HG03064 (cell line): ENCODE measurements around the gene FNDC3B.

ENCODE experiments used
- ATAC-seq: cut with Tn5 transposase; IDR thresholded peaks from one replicate; pipeline ENCODE4 v1.9.1; 2021; ENCODE audit warnings: low read depth; ENCODE audit not compliant: unreplicated experiment

FNDC3B gene

DNA sequence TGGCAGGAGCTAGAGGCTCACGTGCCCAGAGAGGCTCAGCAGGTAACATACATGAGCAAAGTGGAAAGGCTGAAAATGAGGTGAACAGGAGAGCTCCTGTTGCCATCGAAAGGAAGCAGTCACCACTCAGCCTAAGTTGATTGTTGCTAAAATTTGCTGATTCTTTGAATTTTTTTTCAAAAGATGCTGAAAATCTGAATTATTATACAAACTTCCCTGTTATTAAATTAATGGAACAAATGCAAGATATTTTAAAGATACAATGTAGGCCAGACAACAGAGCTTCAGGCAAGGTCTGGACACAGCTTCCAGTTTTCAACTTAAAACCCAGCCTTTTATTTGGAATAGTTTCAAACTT is 257.6 kb downstream of the FNDC3B start:
- ATAC-seq, result no peak

DNA sequence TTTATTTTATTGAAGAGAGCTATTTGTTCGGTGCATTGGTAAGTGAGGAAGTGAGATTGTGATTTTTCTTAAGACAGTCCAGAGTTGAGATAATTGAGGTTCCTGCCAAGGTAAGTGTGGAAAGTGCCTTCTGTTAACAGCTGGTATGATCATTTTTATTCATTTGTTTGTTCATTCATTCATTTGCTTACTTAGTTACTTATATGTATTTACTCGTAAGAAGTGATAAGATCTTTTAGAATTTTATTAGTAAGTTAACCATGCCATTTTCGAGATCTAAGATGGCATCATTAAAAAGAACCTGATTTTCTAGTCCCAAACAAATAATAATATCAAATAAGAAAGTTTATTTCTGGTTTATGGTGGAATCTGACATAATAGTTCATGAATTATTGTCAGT is 258.9 kb downstream of the FNDC3B start:
- ATAC-seq, result no peak

DNA sequence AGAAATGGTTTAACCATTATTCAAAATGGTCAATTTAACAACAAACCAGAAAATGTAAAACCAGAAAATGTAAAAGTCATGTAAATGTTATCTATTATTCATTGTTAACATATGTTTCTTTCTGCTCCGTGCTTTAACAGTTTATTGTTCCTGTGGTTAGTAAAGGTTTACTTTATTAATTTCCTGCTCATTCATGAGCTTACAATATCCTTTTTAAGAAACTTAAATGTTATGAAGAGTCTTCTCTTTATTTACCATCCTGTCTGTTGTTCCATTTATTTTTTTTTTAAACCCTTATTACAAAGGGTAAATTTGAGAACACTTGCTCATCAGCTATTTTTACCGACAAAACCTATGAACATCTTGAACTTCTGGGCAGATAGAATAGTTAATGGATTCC is 260.8 kb downstream of the FNDC3B start:
- no peak for ATAC-seq

DNA sequence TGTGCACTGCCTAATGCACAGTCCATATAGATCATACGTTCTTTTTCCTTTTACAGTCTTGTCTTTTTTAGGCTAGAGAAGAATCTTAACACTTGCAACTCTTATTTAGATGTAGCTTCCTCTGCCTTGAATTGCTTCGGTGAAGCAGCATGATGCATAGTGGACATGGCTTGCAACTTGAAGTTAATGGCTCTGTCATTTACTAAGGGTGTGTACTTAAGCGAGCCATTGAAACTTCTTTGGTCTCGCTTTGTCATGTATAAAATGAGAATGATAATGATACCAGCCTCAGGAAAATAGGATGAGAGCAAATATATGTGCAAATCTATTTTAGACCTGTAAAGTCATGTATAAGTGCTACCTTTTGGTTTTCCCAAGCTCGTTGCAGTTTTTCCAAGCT is 261.5 kb downstream of the FNDC3B start:
- ATAC-seq, result no peak

DNA sequence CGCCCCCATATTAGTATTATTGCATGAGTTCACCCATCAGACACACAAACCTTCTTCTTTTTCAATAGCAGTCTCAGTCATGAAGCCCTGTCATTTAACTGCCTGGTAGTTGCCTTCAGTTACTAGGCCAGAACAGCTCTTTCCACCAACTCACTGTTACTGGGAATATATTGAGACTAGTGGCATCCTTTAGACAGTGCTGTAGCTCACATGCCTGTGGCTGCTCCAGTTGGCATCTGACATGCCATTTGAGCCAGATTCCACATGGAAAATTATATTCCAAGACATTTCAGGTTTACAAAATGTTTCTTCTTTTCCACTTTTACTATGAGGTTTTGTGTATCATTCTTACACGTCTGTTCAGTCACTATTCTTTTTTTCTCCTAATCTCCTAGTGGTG is 262.8 kb downstream of the FNDC3B start:
- no peak for ATAC-seq

DNA sequence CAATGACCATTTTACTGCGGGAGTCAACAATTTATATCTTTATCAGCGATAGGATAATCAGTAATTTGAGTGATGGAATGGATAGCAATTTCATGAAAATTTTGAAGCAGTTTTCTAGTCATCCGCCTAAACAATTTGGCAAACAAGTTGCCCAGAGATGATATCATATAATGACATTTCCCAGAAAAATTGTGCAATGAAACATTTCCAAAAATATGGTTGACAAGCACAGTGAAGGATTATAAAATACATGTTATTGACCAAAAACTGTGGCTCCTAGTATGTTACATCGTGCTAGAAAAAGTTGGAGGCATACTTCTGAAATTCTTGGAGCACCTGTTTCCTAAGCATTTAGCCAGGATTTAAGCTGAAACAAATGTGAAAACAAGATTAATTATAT is 263.8 kb downstream of the FNDC3B start:
- no peak for ATAC-seq

DNA sequence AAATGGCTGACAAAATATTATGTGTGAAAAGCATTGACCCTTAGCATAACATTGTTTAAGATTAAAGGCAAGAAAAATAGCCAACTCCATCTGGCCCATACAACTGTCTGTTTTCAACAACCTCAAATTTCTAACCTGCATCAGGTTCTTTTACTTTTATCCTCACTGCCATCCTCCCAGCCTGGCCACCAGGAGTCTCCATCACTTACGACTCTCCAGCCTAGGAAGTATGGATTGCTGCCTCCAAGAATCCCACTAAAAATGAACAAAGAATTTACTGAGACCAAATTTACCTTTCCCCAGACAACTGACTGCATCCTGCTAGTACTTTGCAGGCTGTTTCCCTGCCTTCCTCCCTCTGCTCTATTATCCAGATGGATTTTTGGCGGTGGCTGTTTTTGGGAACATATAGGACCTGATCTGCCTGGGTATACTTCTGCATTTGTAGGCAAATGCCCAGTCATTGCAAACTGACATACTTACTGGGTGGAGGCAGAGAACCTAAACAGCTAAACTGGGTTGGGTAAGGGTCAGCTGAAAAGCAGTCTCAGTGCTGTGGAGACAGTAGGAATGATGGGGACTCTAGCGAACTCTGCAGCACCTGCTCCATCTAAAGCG is 264.7 kb downstream of the FNDC3B start:
- ATAC-seq, result no peak

DNA sequence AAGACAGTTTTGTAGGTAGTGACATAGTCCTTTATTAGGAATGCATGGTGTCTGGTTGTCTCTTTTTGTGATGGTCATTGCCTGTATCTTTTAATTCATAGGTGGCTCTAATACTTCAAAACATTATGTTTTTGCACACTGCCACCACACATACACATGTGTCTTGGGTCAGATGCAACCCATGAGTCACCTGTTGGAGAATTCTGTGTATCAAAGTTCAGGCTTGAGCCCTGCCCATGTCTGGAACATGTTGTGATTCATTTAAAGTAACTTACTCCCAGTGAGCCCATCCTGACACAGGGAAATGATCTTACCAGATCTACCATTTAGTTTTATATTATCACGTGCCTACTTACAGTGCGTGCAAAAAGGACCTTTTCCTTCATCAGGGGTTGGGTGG is 266.2 kb downstream of the FNDC3B start:
- no peak for ATAC-seq

DNA sequence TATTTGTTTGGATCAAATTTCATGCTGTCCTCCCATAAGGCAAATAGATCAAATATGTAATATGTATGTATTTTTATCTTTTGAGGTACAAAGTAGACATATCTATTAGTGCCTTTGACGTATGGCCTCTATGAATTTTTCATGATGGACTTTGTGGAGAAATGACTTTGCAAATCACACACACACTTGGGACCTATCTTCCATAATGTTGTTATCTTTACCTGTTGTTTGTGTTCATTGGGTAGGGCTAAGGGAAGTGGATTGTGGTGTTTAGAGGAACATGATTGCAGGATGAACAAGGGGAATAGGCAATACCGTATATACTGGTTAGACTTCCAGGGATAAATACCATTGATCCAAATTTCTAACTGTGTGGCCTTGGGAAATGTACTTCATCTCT is 266.6 kb downstream of the FNDC3B start:
- ATAC-seq, result no peak

DNA sequence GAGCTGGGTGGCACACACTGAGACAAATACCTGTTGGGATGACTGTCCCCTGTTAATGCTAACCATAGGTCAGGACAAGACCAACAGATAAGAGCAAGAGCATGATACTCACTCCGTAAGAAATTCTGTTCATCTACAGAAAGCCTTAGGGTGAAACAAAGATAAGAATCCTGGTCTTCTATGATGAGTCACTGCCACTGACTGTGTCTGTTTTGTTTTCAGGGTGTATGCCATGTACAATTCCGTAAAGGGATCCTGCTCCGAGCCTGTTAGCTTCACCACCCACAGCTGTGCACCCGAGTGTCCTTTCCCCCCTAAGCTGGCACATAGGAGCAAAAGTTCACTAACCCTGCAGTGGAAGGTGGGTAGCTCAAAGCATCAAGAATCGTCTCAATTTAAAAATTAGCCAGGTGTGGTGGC is 267.8 kb downstream of the FNDC3B start:
- no peak for ATAC-seq

DNA sequence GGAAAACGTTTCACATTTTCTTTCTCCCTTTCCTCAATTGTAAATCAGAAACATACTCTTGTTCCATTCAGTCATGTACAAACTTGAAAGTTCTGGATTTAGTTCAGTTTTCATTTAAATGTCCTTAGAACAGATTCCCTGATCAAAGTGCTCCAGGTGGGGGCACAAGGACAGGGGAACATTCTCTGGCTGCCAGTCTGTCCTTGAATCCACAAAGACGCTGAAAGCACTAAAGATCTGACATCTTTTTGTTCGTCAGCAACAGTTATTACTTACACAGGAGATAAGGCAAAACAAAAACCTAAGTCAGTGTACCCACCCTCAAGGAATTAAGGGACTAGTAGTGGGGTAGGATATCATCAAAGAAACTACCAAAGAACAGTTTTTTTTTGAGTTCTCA is 269.7 kb downstream of the FNDC3B start:
- ATAC-seq, result no peak

DNA sequence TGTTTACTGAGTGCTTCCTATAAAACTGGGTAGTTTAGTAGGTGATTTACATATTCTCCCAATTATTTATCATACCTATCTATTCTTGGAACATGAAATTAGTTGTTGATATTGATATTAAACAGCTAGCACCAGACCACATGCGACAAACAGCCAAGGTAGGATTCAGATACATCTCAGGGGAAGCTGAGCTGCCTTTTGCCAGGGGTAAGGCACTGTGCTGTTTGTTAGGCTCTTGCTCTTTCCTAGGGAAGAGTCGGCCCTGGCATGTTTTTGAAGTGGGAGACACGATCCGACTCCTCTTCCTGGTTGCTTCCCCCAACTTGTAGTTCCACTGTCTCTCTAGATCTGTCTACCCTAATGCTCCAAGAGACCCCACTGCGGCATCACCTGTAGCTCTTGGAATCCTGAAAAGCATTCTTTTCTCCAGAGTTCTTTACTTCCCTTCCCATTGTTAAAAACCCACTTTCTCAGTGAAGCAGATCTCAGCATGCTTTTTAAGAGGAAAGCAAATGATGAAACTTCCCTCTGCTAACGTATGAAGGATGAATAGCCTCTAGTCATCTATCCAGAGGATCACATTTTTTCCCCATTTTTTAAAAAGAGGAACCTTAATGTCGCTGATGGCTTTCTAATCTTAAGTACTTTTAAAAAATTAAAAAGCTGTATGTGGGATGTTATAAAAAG is 270.5 kb downstream of the FNDC3B start:
- no peak for ATAC-seq

DNA sequence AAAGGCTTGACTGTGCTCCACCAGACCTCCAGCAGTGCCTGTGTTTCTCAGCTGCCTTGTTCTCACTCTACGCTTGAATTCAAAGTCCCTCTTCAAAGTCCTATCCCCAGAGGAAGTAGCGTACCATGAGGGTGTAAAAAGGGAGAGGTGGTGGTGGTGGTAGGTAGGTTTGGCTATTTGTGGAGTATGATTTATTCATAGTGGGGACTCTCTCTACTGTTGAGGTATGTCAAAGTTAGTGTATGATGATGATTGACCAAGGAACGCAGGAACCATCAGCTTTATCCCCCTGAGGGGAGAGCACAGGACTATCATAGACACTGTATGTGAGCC is 271.0 kb downstream of the FNDC3B start:
- ATAC-seq, result no peak

DNA sequence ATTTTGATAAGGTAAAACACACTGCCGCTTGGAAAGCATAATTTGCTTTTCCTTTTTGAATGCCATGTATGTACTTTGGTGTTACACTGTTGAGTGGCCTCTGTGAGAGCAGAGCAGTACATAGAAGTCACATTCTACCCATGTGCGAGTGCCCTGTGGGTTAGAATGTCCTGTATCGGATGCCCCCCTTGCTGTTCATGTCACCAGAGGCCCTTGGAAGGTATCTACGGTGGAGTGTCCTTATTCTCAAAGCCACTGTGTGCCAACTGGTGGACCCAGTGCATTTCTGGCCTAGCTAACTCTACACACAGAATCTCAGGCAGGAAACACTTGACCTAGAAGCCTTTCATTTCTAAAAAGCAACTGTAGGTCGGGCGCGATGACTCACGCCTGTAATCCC is 271.8 kb downstream of the FNDC3B start:
- ATAC-seq, result no peak

DNA sequence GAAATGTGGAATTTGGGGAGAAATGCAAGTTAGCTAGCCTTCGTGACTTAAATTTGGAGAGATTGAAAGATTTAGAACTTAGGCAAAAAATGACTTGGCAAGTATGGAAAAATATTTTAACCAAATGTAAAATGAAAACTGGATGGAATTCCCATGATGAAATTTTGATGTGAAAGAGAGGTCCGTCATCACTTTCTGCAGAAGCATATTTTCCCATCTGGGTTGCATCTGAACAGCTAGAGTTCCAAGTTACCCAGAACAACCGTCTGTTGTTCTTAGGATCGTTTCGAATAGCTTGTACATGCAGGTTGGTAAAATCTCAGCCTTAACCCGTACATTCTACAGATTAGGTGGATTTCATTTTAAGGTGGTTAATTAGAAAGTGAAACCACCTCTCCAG is 272.6 kb downstream of the FNDC3B start:
- ATAC-seq, result no peak

DNA sequence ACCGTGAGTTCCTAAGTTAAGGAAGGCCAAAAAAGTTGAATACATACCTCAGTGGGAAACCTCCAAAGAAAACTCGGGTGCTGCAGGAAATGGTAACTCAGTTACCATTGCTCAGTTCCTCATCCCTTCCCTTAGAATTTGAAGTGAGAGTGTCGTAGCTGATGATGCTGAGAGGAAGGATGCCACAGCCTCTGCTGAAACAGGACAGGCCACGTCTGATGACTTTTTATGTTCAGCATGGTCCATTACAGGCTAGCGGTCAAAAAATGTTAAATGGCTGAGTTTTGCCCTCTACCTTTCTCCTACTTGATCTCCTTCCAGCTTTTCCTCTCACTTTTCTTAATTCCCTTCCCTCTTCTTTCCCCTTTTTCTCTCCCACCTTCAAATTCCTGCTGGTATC is 273.3 kb downstream of the FNDC3B start:
- ATAC-seq, result no peak

DNA sequence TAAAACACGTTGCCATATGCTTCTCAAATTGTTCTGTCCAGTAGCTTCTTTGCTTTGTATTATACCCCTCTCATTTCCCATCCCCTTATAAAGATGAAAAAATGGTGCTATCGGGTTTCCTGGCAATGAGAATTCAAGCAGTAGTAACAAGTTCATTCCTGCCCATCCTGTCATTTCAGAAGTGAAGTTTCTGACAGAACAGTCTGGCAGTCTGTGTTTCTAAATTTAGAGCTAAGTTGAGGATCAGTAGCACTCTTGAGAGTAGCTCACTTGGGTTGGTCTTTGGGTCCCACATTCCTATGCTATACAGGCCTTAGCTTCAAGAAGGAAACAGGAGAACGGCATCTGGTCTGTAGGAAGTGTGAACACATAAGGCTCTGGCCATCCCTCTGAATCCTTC is 274.3 kb downstream of the FNDC3B start:
- ATAC-seq, result no peak

DNA sequence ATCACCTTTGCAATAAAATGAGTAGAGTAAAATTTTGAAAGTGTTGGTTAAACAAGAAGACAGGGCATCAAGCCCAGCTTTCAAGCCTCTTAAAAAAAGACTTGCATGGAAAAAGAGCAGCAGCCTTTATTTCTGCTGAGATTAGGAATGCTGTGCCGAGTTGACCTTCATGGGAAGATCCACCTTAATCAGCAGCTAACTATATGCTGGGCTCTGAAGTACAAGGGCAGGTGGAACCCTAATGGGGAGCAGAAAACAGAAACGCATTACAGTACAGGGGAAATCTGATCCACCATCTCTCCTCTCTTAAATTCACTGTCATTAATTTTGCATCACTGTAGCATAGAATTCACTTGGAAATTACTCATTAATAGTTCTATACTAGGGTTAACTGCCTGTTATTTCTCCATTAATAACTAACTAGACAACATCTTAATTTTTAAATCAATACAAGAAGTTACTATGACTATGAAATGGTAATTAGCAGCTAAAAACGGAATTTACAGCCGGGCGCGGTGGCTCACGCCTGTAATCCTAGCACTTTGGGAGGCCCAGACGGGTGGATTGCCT is 275.3 kb downstream of the FNDC3B start:
- no peak for ATAC-seq

DNA sequence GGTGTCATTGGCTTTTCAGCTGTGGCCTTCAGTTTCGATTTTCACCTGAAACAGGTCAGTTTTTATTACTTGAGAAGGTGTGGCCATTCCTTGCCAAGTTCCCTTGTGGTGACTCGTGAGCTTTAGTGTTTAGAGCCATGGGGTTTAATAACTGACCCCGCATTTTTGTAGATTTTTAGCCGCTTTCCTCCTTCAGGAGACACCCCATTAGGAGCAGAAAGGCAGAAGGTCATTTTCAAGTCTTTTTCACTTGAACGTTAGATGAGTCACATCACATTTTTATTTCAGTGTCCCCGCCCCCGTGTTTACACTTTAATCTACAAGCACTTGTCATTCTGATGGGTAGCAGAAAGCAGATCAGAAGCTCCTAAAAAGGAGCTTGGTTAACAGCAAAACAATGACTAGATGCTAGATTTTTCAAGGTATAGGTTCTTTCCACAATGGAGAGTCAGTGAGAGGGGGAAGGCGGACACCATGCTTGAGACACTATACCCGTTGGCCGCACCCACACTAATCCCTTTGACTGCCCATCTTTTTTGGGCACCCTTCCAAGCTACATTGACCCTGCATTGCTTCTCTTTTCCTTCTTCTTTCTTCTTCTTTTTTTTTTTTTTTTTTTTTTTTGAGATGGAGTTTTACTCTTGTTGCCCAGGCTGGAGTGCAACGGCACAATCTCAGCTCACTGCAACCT is 276.2 kb downstream of the FNDC3B start:
- no peak for ATAC-seq

DNA sequence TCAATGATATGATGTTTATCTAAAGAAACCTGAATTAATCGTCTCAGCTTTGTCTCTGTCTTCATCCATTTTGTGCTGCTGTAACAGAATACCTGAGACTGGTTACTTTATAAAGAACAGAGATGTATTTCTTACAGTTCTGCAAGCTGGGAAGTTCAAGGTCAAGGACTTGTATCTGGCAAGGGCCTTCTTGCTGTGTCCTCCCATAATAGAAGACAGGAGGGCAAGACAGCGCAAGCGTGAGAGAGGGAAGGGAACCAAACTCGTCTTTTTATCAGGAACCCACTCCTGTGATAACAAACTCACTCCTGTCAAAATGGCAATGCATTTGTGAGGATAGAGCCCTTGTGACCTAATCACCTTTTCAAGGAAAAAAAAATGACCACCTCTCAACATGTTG is 277.4 kb downstream of the FNDC3B start:
- ATAC-seq, result no peak

DNA sequence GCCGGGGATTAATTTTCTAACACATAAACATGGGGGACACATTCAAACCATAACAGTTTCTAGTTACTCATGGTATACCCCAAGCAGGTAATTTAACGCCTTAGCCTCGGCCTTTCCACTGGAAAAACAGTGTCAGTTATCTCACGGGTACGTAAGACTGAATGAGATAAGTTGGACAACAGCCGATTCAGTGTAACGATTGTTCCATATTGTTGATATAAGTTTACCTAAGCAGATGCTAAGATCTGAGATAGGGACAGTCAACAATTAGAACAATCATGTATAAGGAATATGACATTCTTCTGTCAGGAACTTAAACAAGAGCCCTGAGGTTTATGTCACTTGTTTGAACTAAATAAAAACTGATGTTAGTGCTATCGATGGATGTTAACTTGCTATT is 278.1 kb downstream of the FNDC3B start:
- no peak for ATAC-seq

DNA sequence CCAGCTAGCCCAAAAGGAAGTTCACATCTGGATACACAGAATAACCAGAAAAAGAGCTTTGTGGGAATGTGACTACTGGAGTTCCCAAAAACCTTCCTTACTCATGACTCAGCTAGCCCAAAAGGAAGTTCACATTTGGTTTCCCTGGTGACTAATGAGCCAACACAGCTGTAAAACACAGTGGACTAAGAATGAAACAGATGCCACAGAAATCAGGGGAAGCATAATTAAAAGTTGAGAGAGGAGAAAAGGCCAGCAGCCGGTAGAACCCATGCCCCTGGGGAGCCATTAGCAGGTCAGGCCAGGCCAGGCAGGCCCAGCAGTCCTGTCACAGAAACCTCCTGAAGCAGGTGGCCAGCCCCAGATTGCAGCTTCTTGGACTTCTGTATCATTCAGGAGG is 278.6 kb downstream of the FNDC3B start:
- peak; percentile 68 for ATAC-seq
